ENCODE measurements around the gene CYP2W1.
"Not testable (repeated sequence)": the region's sequence is repeated elsewhere in the genome, so short reads cannot be mapped to it uniquely, and the experiment has no call there.

CYP2W1 gene

GRCh38 chr7:1030444-1031070 lies 47.6 kb downstream of the CYP2W1 start:
- DNase-seq (ENCODE audit: low read depth), result no peak

DNA sequence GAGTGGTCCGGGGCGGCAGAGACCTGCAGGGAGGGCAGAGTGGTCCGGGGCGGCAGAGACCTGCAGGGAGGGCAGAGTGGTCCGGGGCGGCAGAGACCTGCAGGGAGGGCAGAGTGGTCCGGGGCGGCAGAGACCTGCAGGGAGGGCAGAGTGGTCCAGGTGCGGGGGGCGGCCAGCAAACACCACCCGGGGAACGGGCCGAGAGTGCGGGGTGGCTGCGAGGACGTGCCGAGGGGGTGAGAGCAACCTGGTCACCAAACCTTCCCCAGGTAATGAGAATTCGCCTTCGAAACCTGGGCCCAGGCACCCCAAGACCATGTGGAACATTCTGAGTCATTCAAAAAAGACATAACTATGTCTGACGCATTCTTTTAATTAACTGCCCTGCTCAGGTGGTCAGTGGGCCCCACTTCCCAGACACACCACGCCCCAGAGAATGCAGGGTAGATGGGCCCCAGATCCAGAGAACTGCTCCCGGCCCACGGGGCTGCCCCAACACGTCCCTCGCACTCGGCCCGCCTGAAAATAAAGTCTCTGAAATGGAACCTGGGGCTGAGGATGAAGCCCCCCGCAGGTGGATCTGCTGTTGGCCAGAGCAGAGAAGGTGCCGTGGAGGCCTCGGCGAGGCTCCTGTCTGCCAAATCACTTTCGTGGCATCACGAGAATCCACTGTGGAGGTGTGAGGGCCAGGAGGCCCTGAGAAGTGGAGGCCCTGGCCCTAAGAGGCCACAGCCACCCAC lies 48.9 kb downstream of the CYP2W1 start:
- no peak for DNase-seq (ENCODE audit: low read depth)

- DNase-seq (ENCODE audit: low read depth), result no peak
Measured at GRCh38 chr7:1032536-1033181, 49.7 kb downstream of the CYP2W1 start.

- DNase-seq (ENCODE audit: low read depth), result no peak
Measured at GRCh38 chr7:1033546-1034145, 50.7 kb downstream of the CYP2W1 start.

- DNase-seq (ENCODE audit: low read depth), result not testable (repeated sequence)
Measured at GRCh38 chr7:1034769-1035168, 51.8 kb downstream of the CYP2W1 start.

DNA sequence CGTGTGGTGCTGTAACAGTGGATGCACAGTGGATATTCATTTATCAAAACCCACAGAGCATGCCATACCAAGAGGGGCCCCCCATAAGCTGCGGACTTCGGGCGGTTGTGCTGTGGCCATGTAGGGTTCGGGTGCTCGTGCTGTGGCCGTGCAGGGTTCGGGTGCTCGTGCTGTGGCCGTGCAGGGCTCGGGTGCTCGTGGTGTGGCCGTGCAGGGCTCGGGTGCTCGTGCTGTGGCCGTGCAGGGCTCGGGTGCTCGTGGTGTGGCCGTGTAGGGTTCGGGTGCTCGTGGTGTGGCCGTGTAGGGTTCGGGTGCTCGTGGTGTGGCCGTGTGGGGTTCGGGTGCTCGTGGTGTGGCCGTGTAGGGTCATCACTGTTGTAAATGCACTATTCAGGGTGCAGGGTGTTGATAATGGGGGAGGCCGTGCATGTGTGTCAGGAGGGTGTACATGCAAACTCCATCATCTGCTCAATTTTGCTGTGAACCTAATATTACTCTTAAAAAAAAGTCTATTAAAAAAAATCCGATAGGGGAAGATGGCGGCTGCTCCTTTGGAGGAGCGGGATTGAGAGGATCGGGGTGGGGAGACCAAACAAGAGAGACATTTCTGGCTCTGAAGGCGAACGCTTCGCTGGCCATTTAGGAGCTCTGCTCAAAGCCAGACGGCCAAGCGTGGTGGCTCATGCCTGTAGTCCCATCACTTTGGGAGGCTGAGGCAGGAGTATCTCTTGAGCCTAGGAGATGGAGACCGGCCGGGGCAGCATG lies 53.4 kb downstream of the CYP2W1 start:
- not testable (repeated sequence) for DNase-seq (ENCODE audit: low read depth)
